H9 (cell line): ENCODE results near the gene DOC2A. TPM values are rescaled to one million over a fixed set of nuclear protein-coding genes. Genes with fewer than 3 reads are reported as not detected.

ENCODE experiments used
- DNase-seq: peaks from one replicate; pipeline ENCODE4 v3.0.0-alpha.2; 2017
- H2AFZ ChIP-seq: one replicate; pipeline ENCODE4 v1.6.1; 2013; ENCODE audit warnings: mild to moderate bottlenecking, low read length, control low read depth, moderate library complexity
- H2AK5ac ChIP-seq: 2 replicates; pipeline ENCODE4 v1.6.1; 2013; ENCODE audit warnings: low read length, control low read depth, mixed read lengths; ENCODE audit not compliant: insufficient read length
- H2BK120ac ChIP-seq: one replicate; pipeline ENCODE4 v1.6.1; 2013; ENCODE audit warnings: low read depth, mild to moderate bottlenecking, low read length, control low read depth, inconsistent platforms; ENCODE audit not compliant: poor library complexity, severe bottlenecking
- H2BK12ac ChIP-seq: 2 replicates; pipeline ENCODE4 v1.6.1; 2013; ENCODE audit warnings: low read length, control low read depth, mixed read lengths, low read depth; ENCODE audit not compliant: insufficient read length
- H2BK15ac ChIP-seq: 2 replicates; pipeline ENCODE4 v1.6.1; 2013; ENCODE audit warnings: low read depth, low read length, control low read depth
- H2BK20ac ChIP-seq: one replicate; pipeline ENCODE4 v1.6.1; 2013; ENCODE audit warnings: low read depth, mild to moderate bottlenecking, low read length, control low read depth, inconsistent platforms; ENCODE audit not compliant: poor library complexity, severe bottlenecking
- H2BK5ac ChIP-seq: 2 replicates; pipeline ENCODE4 v1.6.1; 2013; ENCODE audit warnings: low read length, control low read depth, mixed read lengths; ENCODE audit not compliant: insufficient read length
- H3K14ac ChIP-seq: 2 replicates; pipeline ENCODE4 v1.6.1; 2013; ENCODE audit warnings: low read length, control low read depth; ENCODE audit not compliant: insufficient read depth
- H3K18ac ChIP-seq: 2 replicates; pipeline ENCODE4 v1.6.1; 2013; ENCODE audit warnings: low read depth, mild to moderate bottlenecking, mixed read lengths, low read length, control low read depth; ENCODE audit not compliant: insufficient read length
- H3K23ac ChIP-seq: 2 replicates; pipeline ENCODE4 v1.6.1; 2013; ENCODE audit warnings: low read length, control low read depth, mixed read lengths, low read depth; ENCODE audit not compliant: insufficient read length
- H3K23me2 ChIP-seq: 2 replicates; pipeline ENCODE4 v1.6.1; 2013; ENCODE audit warnings: low read depth, mild to moderate bottlenecking, mixed read lengths, low read length, control low read depth; ENCODE audit not compliant: insufficient read length, poor library complexity, severe bottlenecking
- H3K27ac ChIP-seq: 2 replicates; pipeline ENCODE4 v1.5.1; 2013; ENCODE audit warnings: low read length, control low read depth, mixed read lengths, low read depth; ENCODE audit not compliant: insufficient read length
- H3K27me3 ChIP-seq: 2 replicates; pipeline ENCODE4 v1.6.1; 2013; ENCODE audit warnings: low read length, control low read depth, inconsistent platforms; ENCODE audit not compliant: insufficient read depth
- H3K4ac ChIP-seq: 2 replicates; pipeline ENCODE4 v1.6.1; 2013; ENCODE audit warnings: low read depth, mild to moderate bottlenecking, control low read depth, inconsistent platforms, low read length, moderate library complexity
- H3K4me1 ChIP-seq: 2 replicates; pipeline ENCODE4 v1.6.1; 2013; ENCODE audit warnings: low read length, control low read depth, inconsistent platforms; ENCODE audit not compliant: insufficient read depth
- H3K4me2 ChIP-seq: 2 replicates; pipeline ENCODE4 v1.6.1; 2013; ENCODE audit warnings: low read length, control low read depth, mixed read lengths; ENCODE audit not compliant: insufficient read length, insufficient read depth
- H3K56ac ChIP-seq: 2 replicates; pipeline ENCODE4 v1.6.1; 2013; ENCODE audit warnings: low read depth, mild to moderate bottlenecking, mixed read lengths, low read length, control low read depth; ENCODE audit not compliant: insufficient read length
- H3K79me1 ChIP-seq: 2 replicates; pipeline ENCODE4 v1.6.1; 2013; ENCODE audit warnings: low read depth, mild to moderate bottlenecking, moderate library complexity, low read length, control low read depth, inconsistent platforms; ENCODE audit not compliant: insufficient read depth, poor library complexity, severe bottlenecking
- H3K79me2 ChIP-seq: 2 replicates; pipeline ENCODE4 v1.6.1; 2013; ENCODE audit warnings: low read length, control low read depth, inconsistent platforms; ENCODE audit not compliant: insufficient read depth
- H3K9ac ChIP-seq: 2 replicates; pipeline ENCODE4 v1.6.1; 2013; ENCODE audit warnings: low read length, control low read depth, mixed read lengths; ENCODE audit not compliant: insufficient read length; ENCODE audit errors: extremely low read depth
- H3K9me3 ChIP-seq: one replicate; pipeline ENCODE4 v1.6.1; 2013; ENCODE audit warnings: low read depth, low read length, inconsistent platforms; ENCODE audit not compliant: control insufficient read depth
- H3T11ph ChIP-seq: one replicate; pipeline ENCODE4 v1.6.1; 2013; ENCODE audit warnings: mild to moderate bottlenecking, low read length, control low read depth, inconsistent platforms
- H4K20me1 ChIP-seq: one replicate; pipeline ENCODE4 v1.6.1; 2013; ENCODE audit not compliant: control insufficient read depth, insufficient read length, insufficient read depth
- H4K5ac ChIP-seq: 2 replicates; pipeline ENCODE4 v1.6.1; 2013; ENCODE audit warnings: low read depth, mild to moderate bottlenecking, mixed read lengths, low read length, control low read depth; ENCODE audit not compliant: insufficient read length
- H4K8ac ChIP-seq: replicated peaks from 2 replicates; pipeline ENCODE4 v1.6.1; 2013; ENCODE audit warnings: low read length, control low read depth, mixed read lengths, low read depth; ENCODE audit not compliant: insufficient read length
- H4K91ac ChIP-seq: 2 replicates; pipeline ENCODE4 v1.6.1; 2013; ENCODE audit warnings: low read depth, mild to moderate bottlenecking, moderate library complexity, mixed read lengths, low read length, control low read depth; ENCODE audit not compliant: insufficient read length
- H3K27ac Mint-ChIP-seq, 3 experiments: 2 replicates in 2 of 3; 3 replicates in 1 of 3; pipeline ENCODE4 v1.8.0; 2020 to 2021; ENCODE audit warnings: mixed read lengths in 3 of 3, mild to moderate bottlenecking in 1 of 3, moderate library complexity in 1 of 3
- H3K27me3 Mint-ChIP-seq: 2 replicates; pipeline ENCODE4 v1.8.0; 2021; ENCODE audit warnings: low read depth, mild to moderate bottlenecking, moderate library complexity, mixed read lengths
- H3K36me3 Mint-ChIP-seq, 3 experiments: 2 replicates in 2 of 3; 3 replicates in 1 of 3; pipeline ENCODE4 v1.8.0; 2020 to 2021; ENCODE audit warnings: low read depth in 3 of 3, mixed read lengths in 3 of 3; ENCODE audit not compliant: insufficient read depth in 1 of 3
- H3K4me1 Mint-ChIP-seq, 2 experiments: 2 replicates each; pipeline ENCODE4 v1.8.0; 2020; ENCODE audit warnings: mixed read lengths in 2 of 2
- H3K4me3 Mint-ChIP-seq, 2 experiments: 2 replicates in 1 of 2; 3 replicates in 1 of 2; pipeline ENCODE4 v1.8.0; 2020 to 2021; ENCODE audit warnings: mild to moderate bottlenecking in 2 of 2, mixed read lengths in 2 of 2, moderate library complexity in 1 of 2
- H3K9me3 Mint-ChIP-seq, 2 experiments: 2 replicates in 1 of 2; 3 replicates in 1 of 2; pipeline ENCODE4 v1.8.0; 2020; ENCODE audit warnings: mild to moderate bottlenecking in 2 of 2, mixed read lengths in 2 of 2, moderate library complexity in 1 of 2
- WGBS: extraction: QIAGEN DNeasy Blood & Tissue Kit; methylation state at CpG from one replicate; pipeline ENCODE4 v1.1.7; 2013; ENCODE audit warnings: missing lambda C conversion rate, low lambda C conversion rate, mixed read lengths; ENCODE audit not compliant: insufficient read length; ENCODE audit errors: extremely low coverage; 5-methylcytosine and 5-hydroxymethylcytosine counted together
- total RNA-seq: library from RNA; stranded (reverse); gene quantifications from 2 replicates; pipeline ENCODE4 v1.2.1, GENCODE V29; 2021
- TF ChIP-seq, protein P1 (sequence below): fragments of 200-600 bp; sonication (generic); conservative IDR thresholded peaks from 3 replicates; pipeline ENCODE4 v1.8.0; 2021; ENCODE audit warnings: antibody characterized with exemption, mild to moderate bottlenecking

DOC2A gene
- total RNA-seq, 1 experiment from 2014 or later = 12.2 TPM

GRCh38 chr16:29975134-29975538 is 35.7 kb downstream of the DOC2A start:
- H3K23me2 ChIP-seq = peaks cover 14% of the 10 kb centered on the region
- H3K27ac ChIP-seq = no peak overlapping the region
- peak overlapping the region; percentile 84 for H3K4me2 ChIP-seq
- peaks cover 37 to 50% (median 49%) of the 10 kb centered on the region in 3 experiments for H3K36me3 Mint-ChIP-seq
- H4K91ac ChIP-seq = no peak overlapping the region
- H3K79me2 ChIP-seq = peaks cover 5% of the 10 kb centered on the region; the same call in 1 of the 2 replicates
- H4K5ac ChIP-seq = no peak overlapping the region
- no peak overlapping the region for H3K4ac ChIP-seq
- no peak overlapping the region for H2BK120ac ChIP-seq
- no peak overlapping the region for H2BK15ac ChIP-seq
- H3K27me3 Mint-ChIP-seq = peaks cover 16% of the 10 kb centered on the region
- peaks cover 7% of the 10 kb centered on the region for H3K79me1 ChIP-seq
- H2BK20ac ChIP-seq = no peak overlapping the region
- DNase-seq = no peak
- peaks cover 3% of the 10 kb centered on the region; the same call in 1 of the 2 replicates for H3K27me3 ChIP-seq
- no CpG with 5 or more reads among the region's 5 CpGs for WGBS
- no peak overlapping the region for H3T11ph ChIP-seq
- H3K4me3 Mint-ChIP-seq = peak overlapping the region; percentile 95 to 96
- no peak overlapping the region for H2BK5ac ChIP-seq
- peaks cover 3% of the 10 kb centered on the region; the same call in 1 of the 2 replicates for H3K4me1 ChIP-seq
- H2AK5ac ChIP-seq = no peak overlapping the region
- H3K56ac ChIP-seq = no peak overlapping the region
- H3K4me1 Mint-ChIP-seq = peaks cover 29% of the 10 kb centered on the region in 2 experiments
- no peak overlapping the region for H2AFZ ChIP-seq
- TF ChIP-seq, protein P1, sequence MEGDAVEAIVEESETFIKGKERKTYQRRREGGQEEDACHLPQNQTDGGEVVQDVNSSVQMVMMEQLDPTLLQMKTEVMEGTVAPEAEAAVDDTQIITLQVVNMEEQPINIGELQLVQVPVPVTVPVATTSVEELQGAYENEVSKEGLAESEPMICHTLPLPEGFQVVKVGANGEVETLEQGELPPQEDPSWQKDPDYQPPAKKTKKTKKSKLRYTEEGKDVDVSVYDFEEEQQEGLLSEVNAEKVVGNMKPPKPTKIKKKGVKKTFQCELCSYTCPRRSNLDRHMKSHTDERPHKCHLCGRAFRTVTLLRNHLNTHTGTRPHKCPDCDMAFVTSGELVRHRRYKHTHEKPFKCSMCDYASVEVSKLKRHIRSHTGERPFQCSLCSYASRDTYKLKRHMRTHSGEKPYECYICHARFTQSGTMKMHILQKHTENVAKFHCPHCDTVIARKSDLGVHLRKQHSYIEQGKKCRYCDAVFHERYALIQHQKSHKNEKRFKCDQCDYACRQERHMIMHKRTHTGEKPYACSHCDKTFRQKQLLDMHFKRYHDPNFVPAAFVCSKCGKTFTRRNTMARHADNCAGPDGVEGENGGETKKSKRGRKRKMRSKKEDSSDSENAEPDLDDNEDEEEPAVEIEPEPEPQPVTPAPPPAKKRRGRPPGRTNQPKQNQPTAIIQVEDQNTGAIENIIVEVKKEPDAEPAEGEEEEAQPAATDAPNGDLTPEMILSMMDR = no peak
- no peak overlapping the region for H3K27ac Mint-ChIP-seq
- no peak overlapping the region for H3K18ac ChIP-seq
- no peak overlapping the region for H3K14ac ChIP-seq
- H3K9ac ChIP-seq = peak overlapping the region; percentile 49
- peaks cover 14 to 16% of the 10 kb centered on the region in 2 experiments for H3K9me3 Mint-ChIP-seq
- H3K23ac ChIP-seq = no peak overlapping the region
- no peaks in the 10 kb centered on the region for H4K20me1 ChIP-seq
- no peak overlapping the region for H2BK12ac ChIP-seq
- peaks cover 7% of the 10 kb centered on the region for H3K9me3 ChIP-seq
- H4K8ac ChIP-seq = no peak overlapping the region
